Astrocyte (in vitro differentiated cells and primary cell): Measurements from ENCODE around the gene PPP1R12B. TPM values are rescaled to one million over a fixed set of nuclear protein-coding genes. Genes with fewer than 3 reads are reported as not detected.
"Not testable (repeated sequence)": the region's sequence is repeated elsewhere in the genome, so short reads cannot be mapped to it uniquely, and the experiment has no call there.

Source experiments
- DNase-seq: peaks from one replicate; pipeline ENCODE4 v3.0.0-alpha.2; 2010; ENCODE audit warnings: low read depth
- FAIRE-seq: peaks from 2 replicates; lab custom pipeline; 2011; peaks lifted over from hg19 to GRCh38; lab: Jason Lieb, UNC
- H2AFZ ChIP-seq: 2 replicates; pipeline ENCODE4 v1.6.0; 2012; ENCODE audit warnings: low read depth, low read length, inconsistent platforms
- H3K27ac ChIP-seq: 2 replicates; pipeline ENCODE4 v1.5.1; 2011; ENCODE audit warnings: low read depth, low read length, inconsistent platforms
- H3K27me3 ChIP-seq: 2 replicates; pipeline ENCODE4 v1.6.0; 2011; ENCODE audit warnings: low read length, inconsistent platforms; ENCODE audit not compliant: insufficient read depth
- H3K36me3 ChIP-seq: 2 replicates; pipeline ENCODE4 v1.5.1; 2011; ENCODE audit warnings: low read length, inconsistent platforms; ENCODE audit not compliant: insufficient read depth
- H3K4me1 ChIP-seq: 2 replicates; pipeline ENCODE4 v1.5.1; 2011; ENCODE audit warnings: low read length, inconsistent platforms; ENCODE audit not compliant: insufficient read depth
- H3K4me2 ChIP-seq: 2 replicates; pipeline ENCODE4 v1.6.0; 2012; ENCODE audit warnings: low read length, inconsistent platforms
- H3K4me3 ChIP-seq: 2 replicates; pipeline ENCODE4 v1.5.1; 2011; ENCODE audit warnings: low read depth, mild to moderate bottlenecking, low read length, inconsistent platforms; ENCODE audit not compliant: insufficient read depth
- H3K79me2 ChIP-seq: 2 replicates; pipeline ENCODE4 v1.6.0; 2012; ENCODE audit warnings: mild to moderate bottlenecking, low read length, inconsistent platforms; ENCODE audit not compliant: insufficient read depth
- H3K9ac ChIP-seq: 2 replicates; pipeline ENCODE4 v1.6.0; 2012; ENCODE audit warnings: mild to moderate bottlenecking, low read length, inconsistent platforms
- H3K9me3 ChIP-seq: 2 replicates; pipeline ENCODE4 v1.5.1; 2012; ENCODE audit warnings: low read depth, mild to moderate bottlenecking, low read length, inconsistent platforms; ENCODE audit not compliant: insufficient read depth
- H4K20me1 ChIP-seq: 2 replicates; pipeline ENCODE4 v1.6.0; 2012; ENCODE audit warnings: low read length, inconsistent platforms; ENCODE audit not compliant: insufficient read depth
- H3K27ac Mint-ChIP-seq: one replicate; pipeline ENCODE4 v1.8.0; 2021; ENCODE audit warnings: mild to moderate bottlenecking, mixed read lengths; ENCODE audit not compliant: unreplicated experiment
- H3K27me3 Mint-ChIP-seq: one replicate; pipeline ENCODE4 v1.8.0; 2021; ENCODE audit warnings: low read depth, mixed read lengths; ENCODE audit not compliant: unreplicated experiment
- H3K36me3 Mint-ChIP-seq: one replicate; pipeline ENCODE4 v1.8.0; 2021; ENCODE audit warnings: low read depth, mixed read lengths; ENCODE audit not compliant: unreplicated experiment
- H3K4me1 Mint-ChIP-seq: one replicate; pipeline ENCODE4 v1.8.0; 2021; ENCODE audit warnings: low read depth, mixed read lengths; ENCODE audit not compliant: unreplicated experiment
- H3K4me3 Mint-ChIP-seq: one replicate; pipeline ENCODE4 v1.8.0; 2021; ENCODE audit warnings: mild to moderate bottlenecking, moderate library complexity, mixed read lengths; ENCODE audit not compliant: unreplicated experiment
- H3K9me3 Mint-ChIP-seq: one replicate; pipeline ENCODE4 v1.8.0; 2021; ENCODE audit warnings: mild to moderate bottlenecking, mixed read lengths; ENCODE audit not compliant: unreplicated experiment
- CTCF ChIP-seq: IDR thresholded peaks from 2 replicates; pipeline ENCODE4 v1.5.1; 2011; ENCODE audit warnings: low read depth, mild to moderate bottlenecking, inconsistent platforms, low read length, moderate library complexity; ENCODE audit not compliant: insufficient read depth
- total RNA-seq: library from RNA; stranded (reverse); gene quantifications from 2 replicates; pipeline ENCODE4 v1.2.1, GENCODE V29; 2021

Gene PPP1R12B
- total RNA-seq, 1 donor from 2014 or later, result 12.2 TPM

GRCh38 chr1:202553560-202554038, 205.1 kb downstream of the PPP1R12B start:
- no peaks in the 10 kb centered on the region for H3K9me3 Mint-ChIP-seq
- H3K9ac ChIP-seq, result no peak overlapping the region
- DNase-seq, result no peak
- H3K4me3 ChIP-seq, result no peak overlapping the region
- H3K4me1 ChIP-seq, result no peaks in the 10 kb centered on the region
- H2AFZ ChIP-seq, result no peak overlapping the region
- H3K79me2 ChIP-seq, result no peaks in the 10 kb centered on the region
- H3K27ac Mint-ChIP-seq, result no peak overlapping the region
- H3K4me1 Mint-ChIP-seq, result peaks cover 13% of the 10 kb centered on the region
- no peak overlapping the region for H3K4me3 Mint-ChIP-seq
- no peaks in the 10 kb centered on the region for H3K36me3 ChIP-seq
- no peaks in the 10 kb centered on the region for H3K9me3 ChIP-seq
- no peaks in the 10 kb centered on the region for H4K20me1 ChIP-seq
- no peak overlapping the region for H3K4me2 ChIP-seq
- no peak for FAIRE-seq
- no peak for TF ChIP-seq CTCF
- no peak overlapping the region for H3K27ac ChIP-seq
- H3K27me3 Mint-ChIP-seq, result no peaks in the 10 kb centered on the region
- no peaks in the 10 kb centered on the region for H3K36me3 Mint-ChIP-seq
- H3K27me3 ChIP-seq, result no peaks in the 10 kb centered on the region

- not testable (repeated sequence) for H3K4me3 ChIP-seq, H4K20me1 ChIP-seq, H3K36me3 Mint-ChIP-seq, DNase-seq, H3K9ac ChIP-seq, H3K27me3 Mint-ChIP-seq, H3K9me3 Mint-ChIP-seq, H3K27ac ChIP-seq, H3K27me3 ChIP-seq, H3K4me2 ChIP-seq, H3K9me3 ChIP-seq, H3K36me3 ChIP-seq, H2AFZ ChIP-seq, FAIRE-seq, H3K4me1 ChIP-seq, H3K4me3 Mint-ChIP-seq, H3K27ac Mint-ChIP-seq, H3K79me2 ChIP-seq
- peaks cover 13% of the 10 kb centered on the region for H3K4me1 Mint-ChIP-seq
Measured at GRCh38 chr1:202554619-202555018, 206.1 kb downstream of the PPP1R12B start.

GRCh38 chr1:202556037-202556436, 207.5 kb downstream of the PPP1R12B start:
- not testable (repeated sequence) for H3K4me1 ChIP-seq, H3K9ac ChIP-seq, H3K27me3 Mint-ChIP-seq, H3K9me3 ChIP-seq, H3K4me3 Mint-ChIP-seq, H3K36me3 ChIP-seq, H3K79me2 ChIP-seq, DNase-seq, H3K9me3 Mint-ChIP-seq, H3K4me3 ChIP-seq, FAIRE-seq, H3K36me3 Mint-ChIP-seq, H3K27me3 ChIP-seq, H2AFZ ChIP-seq, H3K27ac Mint-ChIP-seq, H3K4me2 ChIP-seq, H3K27ac ChIP-seq, H4K20me1 ChIP-seq
- peaks cover 13% of the 10 kb centered on the region for H3K4me1 Mint-ChIP-seq

GRCh38 chr1:202557662-202558061, 209.2 kb downstream of the PPP1R12B start:
- not testable (repeated sequence) for H3K4me3 Mint-ChIP-seq, DNase-seq, H3K9me3 ChIP-seq, H4K20me1 ChIP-seq, H3K36me3 ChIP-seq, H3K4me1 ChIP-seq, H3K27me3 Mint-ChIP-seq, FAIRE-seq, H3K9me3 Mint-ChIP-seq, H3K79me2 ChIP-seq, H3K27ac Mint-ChIP-seq, H3K9ac ChIP-seq, H2AFZ ChIP-seq, H3K4me1 Mint-ChIP-seq, H3K36me3 Mint-ChIP-seq, H3K4me2 ChIP-seq, H3K27ac ChIP-seq, H3K27me3 ChIP-seq, H3K4me3 ChIP-seq
